HG02763 (cell line): ENCODE data around the gene PLIN5.

Experiments
- ATAC-seq: cut with Tn5 transposase; IDR thresholded peaks from one replicate; pipeline ENCODE4 v1.9.1; 2021; ENCODE audit warnings: mild to moderate bottlenecking, moderate library complexity; ENCODE audit not compliant: unreplicated experiment

The PLIN5 gene

GRCh38 chr19:4492337-4493103 is 42.5 kb downstream of the PLIN5 start:
- no peak for ATAC-seq

- ATAC-seq: no peak
Measured at GRCh38 chr19:4491446-4491845, 43.6 kb downstream of the PLIN5 start.

- ATAC-seq: no peak
Measured at GRCh38 chr19:4488496-4488895, 46.5 kb downstream of the PLIN5 start.

- no peak for ATAC-seq
Measured at GRCh38 chr19:4487572-4487971, 47.5 kb downstream of the PLIN5 start.

GRCh38 chr19:4483385-4483784 is 51.6 kb downstream of the PLIN5 start:
- ATAC-seq: no peak

GRCh38 chr19:4482721-4483364 is 52.2 kb downstream of the PLIN5 start:
- no peak for ATAC-seq

- ATAC-seq: no peak
Measured at GRCh38 chr19:4477034-4477801, 57.8 kb downstream of the PLIN5 start.

GRCh38 chr19:4474514-4475022 is 60.5 kb downstream of the PLIN5 start:
- no peak for ATAC-seq

- no peak for ATAC-seq
Measured at GRCh38 chr19:4473763-4474513, 61.1 kb downstream of the PLIN5 start.

GRCh38 chr19:4473011-4473762 is 61.8 kb downstream of the PLIN5 start:
- ATAC-seq: no peak
